SH-SY5Y (cell line): ENCODE measurements around the gene PREX1.

Experiments used
- GATA2 ChIP-seq: IDR thresholded peaks from 2 replicates; pipeline ENCODE4 v1.6.1; 2011; ENCODE audit warnings: mild to moderate bottlenecking, low read depth, low read length
- GATA3 ChIP-seq: IDR thresholded peaks from 2 replicates; pipeline ENCODE4 v1.6.1; 2011; ENCODE audit warnings: low read depth, mild to moderate bottlenecking, low read length, moderate library complexity

GRCh38 chr20:48596334-48596898, 231.4 kb downstream of the PREX1 start:
- TF ChIP-seq GATA2: no peak
- TF ChIP-seq GATA3: no peak
